Measurements from ENCODE around the gene INHBA.

DNA sequence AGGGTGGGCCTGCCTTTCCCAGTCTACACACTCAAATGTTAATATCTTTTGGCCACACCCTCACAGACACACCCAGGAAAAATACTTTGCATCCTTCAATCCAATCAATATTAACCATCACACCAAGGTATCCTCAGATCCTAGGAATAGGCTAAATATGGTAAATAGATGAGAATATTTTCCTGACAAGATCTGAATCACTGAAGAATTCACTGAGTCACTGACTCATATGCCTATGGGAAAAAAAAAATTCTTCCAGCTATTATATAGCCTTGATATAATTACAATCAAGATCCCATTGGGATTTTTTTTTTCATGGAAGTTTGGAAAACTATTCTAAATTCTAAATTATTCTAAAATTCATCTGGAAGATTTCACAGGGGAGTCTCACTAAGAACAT is 65.8 kb downstream of the INHBA start:
- TF ChIP-seq TCF12 (IDR thresholded peaks at IDR 0.05; ENCODE audit: low read depth) (no peak), EP300 (IDR thresholded peaks at IDR 0.05; ENCODE audit: borderline replicate concordance) (no peak), CREB1 (IDR thresholded peaks at IDR 0.05; ENCODE audit: low read depth) (no peak), TEAD4 (IDR thresholded peaks at IDR 0.05) (no peak), REST (IDR thresholded peaks at IDR 0.05; ENCODE audit: low read depth) (no peak), FOXM1 (IDR thresholded peaks at IDR 0.05; ENCODE audit: borderline replicate concordance, low read depth) (no peak)
- TF ChIP-seq, protein P1, sequence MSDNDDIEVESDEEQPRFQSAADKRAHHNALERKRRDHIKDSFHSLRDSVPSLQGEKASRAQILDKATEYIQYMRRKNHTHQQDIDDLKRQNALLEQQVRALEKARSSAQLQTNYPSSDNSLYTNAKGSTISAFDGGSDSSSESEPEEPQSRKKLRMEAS (IDR thresholded peaks at IDR 0.05) = no peak
